ENCODE data around the gene ZNF133.

GRCh38 chr20:18284805-18285533, 3.4 kb upstream of the ZNF133 start:
- no peak for TF ChIP-seq EZH2phosphoT487 (IDR thresholded peaks at IDR 0.05; ENCODE audit: low read length)
- no peak for TF ChIP-seq EZH2 (optimal IDR thresholded peaks at IDR 0.05; ENCODE audit: low read depth, low read length)

Data from MM.1S (cell line).